Measurements from ENCODE around the gene WIPF1. TPM values are rescaled to one million over a fixed set of nuclear protein-coding genes. Genes with fewer than 3 reads are reported as not detected.

The WIPF1 gene
- total and polyA plus RNA-seq, 2 of the 13 experiments (the other 11 are each of a cell fraction or from before 2014, with no cell fraction given): 0.01 TPM; not detected in 1

DNA sequence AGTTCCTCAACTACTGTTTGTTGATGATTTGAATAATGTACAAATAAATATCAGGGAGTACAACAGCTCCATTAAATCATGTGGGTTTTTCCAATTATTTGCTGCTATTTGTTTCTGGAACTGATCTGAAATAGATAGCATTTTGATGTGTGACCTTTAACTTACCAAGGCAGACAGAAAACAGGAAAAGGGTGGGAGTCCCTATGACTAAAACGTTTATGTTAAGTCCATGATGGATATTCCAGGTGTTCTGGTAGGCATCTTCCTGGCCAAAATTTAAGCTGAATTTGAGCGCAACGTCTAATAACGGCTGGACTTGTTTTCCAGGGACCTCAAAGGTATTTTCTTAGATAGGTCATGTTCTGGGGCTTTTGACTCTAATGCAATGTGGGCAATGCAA is 41.6 kb downstream of the WIPF1 start:
- in situ Hi-C loops (cut with HindIII; ENCODE audit: extremely low pct_ligation_motif_present, low pct_unique_long_range_greater_than_20kb) (no loop called here), intact Hi-C loops (cut with micrococcal nuclease; ENCODE audit: unreplicated experiment) (no loop called here)
- ChIA-PET CTCF (ENCODE audit: low intra/inter-chr PET ratio, low total read pairs) (no interaction called here), POLR2A (no interaction called here)
- H3K4me3 ChIP-seq (replicated peaks in 1 of 3; ENCODE audit: insufficient read depth in 1 of 3, low read depth in 2 of 3, low read length in 3 of 3): no peak overlapping the region
- DNase-seq (ENCODE audit: low spot score) (no peak), ATAC-seq (no peak), FAIRE-seq (no peak)
- no peak overlapping the region for H3K9ac ChIP-seq (ENCODE audit: insufficient read depth, low read depth, low read length)
- no peaks in the 10 kb centered on the region for H3K4me1 ChIP-seq (ENCODE audit: insufficient read depth, low read length)
- no peak for TF ChIP-seq RFX5 (IDR thresholded peaks at IDR 0.05; ENCODE audit: low read depth, low read length)
- no peak for TF ChIP-seq ARNTL (CRISPR knock-in tag; IDR thresholded peaks at IDR 0.05)
- TF ChIP-seq ZNF777 (CRISPR knock-in tag; IDR thresholded peaks at IDR 0.05): no peak
- TF ChIP-seq HNRNPK (IDR thresholded peaks at IDR 0.05; ENCODE audit: low read depth, low read length, poor library complexity, severe bottlenecking): no peak
- TF ChIP-seq ELF1 (CRISPR knock-in tag; IDR thresholded peaks at IDR 0.05): no peak
- TF ChIP-seq ZNF747 (CRISPR knock-in tag; IDR thresholded peaks at IDR 0.05; ENCODE audit: borderline replicate concordance): no peak
- TF ChIP-seq FOXK2 (IDR thresholded peaks at IDR 0.05): no peak
- H3K79me2 ChIP-seq (ENCODE audit: insufficient read depth, low read length): no peaks in the 10 kb centered on the region
- H4K20me1 ChIP-seq (ENCODE audit: insufficient read depth, low read length): no peaks in the 10 kb centered on the region
- H3K36me3 ChIP-seq (replicated peaks in 1 of 2; ENCODE audit: control insufficient read depth in 1 of 2, insufficient read depth in 2 of 2, low read length in 2 of 2): no peaks in the 10 kb centered on the region
- no TSS peak for BruUV-seq (replicated peaks)
- no peak overlapping the region for H3K4me2 ChIP-seq (ENCODE audit: low read depth, low read length)
- no peak overlapping the region for H3K27ac ChIP-seq (ENCODE audit: extremely low read length, insufficient read depth, low read length)
- H2AFZ ChIP-seq (ENCODE audit: low read length): no peak overlapping the region
- H3K9me3 ChIP-seq (ENCODE audit: low read length): peaks cover 6% of the 10 kb centered on the region; the same call in 1 of the 2 replicates
- 68% methylated on average over 4 of the region's 4 CpGs for WGBS (ENCODE audit: low lambda C conversion rate)
- peaks cover 2 to 5% of the 10 kb centered on the region in 2 experiments; a peak in 2 of 5 replicates for H3K27me3 ChIP-seq (ENCODE audit: control insufficient read depth in 1 of 2, insufficient read depth in 2 of 2, low read length in 2 of 2)

DNA sequence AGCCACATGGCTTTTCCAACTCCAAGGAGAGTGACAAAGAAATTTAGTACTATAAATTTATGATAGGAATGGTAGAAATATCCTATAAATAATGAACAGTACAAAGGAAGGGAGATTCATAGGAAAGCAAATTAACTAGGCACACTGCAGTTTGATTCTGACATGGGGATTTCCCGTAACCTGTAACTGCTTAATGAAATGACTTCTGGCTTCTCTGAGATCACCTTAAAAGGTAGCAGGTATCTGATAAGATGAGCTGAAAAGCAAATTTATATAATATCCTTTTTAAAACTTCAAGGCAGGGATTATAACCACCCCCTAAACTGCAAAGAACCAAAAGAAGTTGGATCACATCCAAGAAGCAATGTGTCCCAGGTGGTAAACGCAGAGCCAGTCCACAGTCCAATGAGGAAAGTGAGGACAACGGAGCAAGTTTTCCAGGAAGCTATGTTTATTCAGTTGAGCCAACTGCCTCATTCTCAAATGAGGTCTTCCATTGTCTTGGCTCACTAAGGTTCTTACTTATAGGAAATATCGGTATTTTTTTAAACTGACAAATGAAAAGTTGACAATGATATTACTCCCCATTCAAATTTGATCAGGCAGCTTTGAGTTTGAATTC is 43.0 kb downstream of the WIPF1 start:
- Histone ChIP-seq H2AFZ (ENCODE audit: low read length) (no peak overlapping the region), H3K79me2 (ENCODE audit: insufficient read depth, low read length) (no peaks in the 10 kb centered on the region), H3K9me3 (ENCODE audit: low read length) (peaks cover 6% of the 10 kb centered on the region; the same call in 1 of the 2 replicates), H4K20me1 (ENCODE audit: insufficient read depth, low read length) (no peaks in the 10 kb centered on the region), H3K4me3 (replicated peaks in 1 of 3; ENCODE audit: insufficient read depth in 1 of 3, low read depth in 2 of 3, low read length in 3 of 3) (no peak overlapping the region), H3K4me2 (ENCODE audit: low read depth, low read length) (no peak overlapping the region), H3K4me1 (ENCODE audit: insufficient read depth, low read length) (no peaks in the 10 kb centered on the region), H3K27me3 (ENCODE audit: control insufficient read depth in 1 of 2, insufficient read depth in 2 of 2, low read length in 2 of 2) (peaks cover 2 to 5% of the 10 kb centered on the region in 2 experiments; a peak in 2 of 5 replicates), H3K9ac (ENCODE audit: insufficient read depth, low read depth, low read length) (no peak overlapping the region), H3K27ac (ENCODE audit: extremely low read length, insufficient read depth, low read length) (no peak overlapping the region), H3K36me3 (replicated peaks in 1 of 2; ENCODE audit: control insufficient read depth in 1 of 2, insufficient read depth in 2 of 2, low read length in 2 of 2) (no peaks in the 10 kb centered on the region)
- FAIRE-seq: no peak
- ChIA-PET POLR2A (no interaction called here), CTCF (ENCODE audit: low intra/inter-chr PET ratio, low total read pairs) (no interaction called here)
- BruUV-seq (replicated peaks): no TSS peak
- intact Hi-C loops (cut with micrococcal nuclease; ENCODE audit: unreplicated experiment): no loop called here
- in situ Hi-C loops (cut with HindIII; ENCODE audit: extremely low pct_ligation_motif_present, low pct_unique_long_range_greater_than_20kb): no loop called here
- no peak for DNase-seq (ENCODE audit: low spot score)
- 19% methylated on average over 4 of the region's 4 CpGs for WGBS (ENCODE audit: low lambda C conversion rate)
- TF ChIP-seq ZNF570 (CRISPR knock-in tag; IDR thresholded peaks at IDR 0.05; ENCODE audit: borderline replicate concordance): no peak
- no peak for TF ChIP-seq XRCC5 (optimal IDR thresholded peaks at IDR 0.05; ENCODE audit: low read length)
- TF ChIP-seq NRL (CRISPR knock-in tag; IDR thresholded peaks at IDR 0.05; ENCODE audit: borderline replicate concordance): no peak
- TF ChIP-seq KAT8 (CRISPR knock-in tag; IDR thresholded peaks at IDR 0.05): no peak
- TF ChIP-seq, protein P1, sequence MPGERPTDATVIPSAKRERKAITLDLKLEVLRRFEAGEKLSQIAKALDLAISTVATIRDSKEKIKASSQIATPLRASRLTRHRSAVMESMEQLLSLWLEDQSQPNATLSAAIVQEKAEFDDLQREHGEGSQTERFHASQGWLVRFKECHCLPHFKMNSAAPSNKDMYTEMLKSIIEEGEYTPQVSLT (CRISPR knock-in tag; IDR thresholded peaks at IDR 0.05; ENCODE audit: borderline replicate concordance, low read depth): no peak
- TF ChIP-seq, protein P2, sequence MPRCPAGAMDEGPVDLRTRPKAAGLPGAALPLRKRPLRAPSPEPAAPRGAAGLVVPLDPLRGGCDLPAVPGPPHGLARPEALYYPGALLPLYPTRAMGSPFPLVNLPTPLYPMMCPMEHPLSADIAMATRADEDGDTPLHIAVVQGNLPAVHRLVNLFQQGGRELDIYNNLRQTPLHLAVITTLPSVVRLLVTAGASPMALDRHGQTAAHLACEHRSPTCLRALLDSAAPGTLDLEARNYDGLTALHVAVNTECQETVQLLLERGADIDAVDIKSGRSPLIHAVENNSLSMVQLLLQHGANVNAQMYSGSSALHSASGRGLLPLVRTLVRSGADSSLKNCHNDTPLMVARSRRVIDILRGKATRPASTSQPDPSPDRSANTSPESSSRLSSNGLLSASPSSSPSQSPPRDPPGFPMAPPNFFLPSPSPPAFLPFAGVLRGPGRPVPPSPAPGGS (CRISPR knock-in tag; IDR thresholded peaks at IDR 0.05): no peak
- no peak for TF ChIP-seq ZNF747 (CRISPR knock-in tag; IDR thresholded peaks at IDR 0.05; ENCODE audit: borderline replicate concordance)
- ATAC-seq: no peak
